Muscle of leg (tissue), 11 donors: ENCODE results near the gene LDLRAD3. TPM values are rescaled to one million over a fixed set of nuclear protein-coding genes. Genes with fewer than 3 reads are reported as not detected.

Source experiments
- DNase-seq: peaks from one replicate; pipeline ENCODE4 v3.0.0; 2013
- H3K27ac ChIP-seq: one replicate; pipeline ENCODE4 v1.5.1; 2013; ENCODE audit warnings: mild to moderate bottlenecking, low read length, control low read depth
- H3K27me3 ChIP-seq: one replicate; pipeline ENCODE4 v1.6.1; 2013; ENCODE audit warnings: low read length; ENCODE audit not compliant: control insufficient read depth, insufficient read depth
- H3K36me3 ChIP-seq: one replicate; pipeline ENCODE4 v1.6.1; 2013; ENCODE audit warnings: low read length; ENCODE audit not compliant: control insufficient read depth, insufficient read depth
- H3K4me1 ChIP-seq: one replicate; pipeline ENCODE4 v1.6.1; 2013; ENCODE audit warnings: low read length; ENCODE audit not compliant: control insufficient read depth, insufficient read depth
- H3K4me3 ChIP-seq: one replicate; pipeline ENCODE4 v1.5.1; 2013; ENCODE audit warnings: low read length, control low read depth
- H3K9me3 ChIP-seq: replicated peaks from 2 replicates; pipeline ENCODE4 v1.6.1; 2013; ENCODE audit warnings: low read depth, low read length; ENCODE audit not compliant: control insufficient read depth
- WGBS: methylation state at CpG from one replicate; pipeline ENCODE4 v1.1.5; 2013; ENCODE audit warnings: missing lambda C conversion rate; ENCODE audit not compliant: insufficient coverage; 5-methylcytosine and 5-hydroxymethylcytosine counted together
- polyA plus RNA-seq, 8 donors: library from polyadenylated mRNA; unstranded; fragments of 120-200 nt; gene quantifications; one replicate each; pipeline versions ENCODE4 v1.2.1 to v1.2.3, GENCODE V29; 2013; ENCODE audit warnings: inconsistent platforms in 1 of 8, low replicate concordance in 1 of 8; ENCODE audit not compliant: insufficient read length in 8 of 8, insufficient read depth in 1 of 8
- total RNA-seq: library from RNA; stranded (reverse); fragments of 120-200 nt; gene quantifications from one replicate; pipeline ENCODE4 v1.2.4, GENCODE V29; 2013

Gene LDLRAD3
- total and polyA plus RNA-seq, 9 donors, result 12.0 to 28.6 (median 20.9) TPM

DNA sequence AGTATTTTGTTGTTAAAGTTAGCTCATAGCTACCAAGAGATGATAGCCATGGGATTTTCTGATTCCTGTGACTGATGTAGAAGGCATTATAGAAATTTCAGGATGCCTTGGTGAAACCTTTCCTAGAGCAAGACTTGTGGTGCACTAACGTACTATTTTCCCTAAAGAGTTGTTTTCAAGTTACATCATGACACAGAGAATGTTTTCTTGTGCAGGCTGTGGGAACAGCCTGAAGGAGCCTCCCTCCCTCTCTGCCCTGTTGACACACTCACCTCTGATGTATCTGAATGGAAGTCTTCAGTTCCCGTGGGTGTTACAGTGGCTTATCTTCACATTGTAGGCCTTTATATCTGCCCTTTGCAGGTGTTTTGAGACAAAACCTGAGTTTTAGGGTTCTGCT is 121.6 kb downstream of the LDLRAD3 start:
- H3K9me3 ChIP-seq, result peaks cover 8% of the 10 kb centered on the region
- H3K36me3 ChIP-seq, result no peaks in the 10 kb centered on the region
- no peaks in the 10 kb centered on the region for H3K4me1 ChIP-seq
- no peaks in the 10 kb centered on the region for H3K27me3 ChIP-seq
- H3K27ac ChIP-seq, result no peak overlapping the region
- no peak for DNase-seq
- H3K4me3 ChIP-seq, result no peak overlapping the region
- no CpG with 5 or more reads among the region's 2 CpGs for whole genome bisulfite sequencing

DNA sequence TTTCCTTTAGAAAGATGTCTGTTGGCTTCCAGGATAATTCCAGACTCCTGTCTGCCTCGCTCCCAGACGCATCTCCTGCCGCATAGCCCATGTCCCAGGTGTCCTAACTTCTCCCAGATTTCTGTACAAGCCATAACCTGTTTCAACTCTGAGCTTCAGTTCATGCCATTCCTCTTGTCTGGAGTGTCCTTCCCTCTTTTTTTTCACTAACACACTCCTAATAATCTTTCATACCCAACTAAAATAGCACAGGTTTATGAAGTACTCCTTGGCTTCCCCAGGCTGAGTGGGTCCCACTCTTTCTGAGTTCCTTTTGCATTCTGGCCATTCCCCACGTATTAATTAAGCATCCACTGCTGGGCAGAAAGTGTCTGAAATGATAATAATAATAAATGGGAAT is 123.0 kb downstream of the LDLRAD3 start:
- no peak for DNase-seq
- Histone ChIP-seq H3K9me3 (peaks cover 8% of the 10 kb centered on the region), H3K27me3 (no peaks in the 10 kb centered on the region), H3K4me3 (no peak overlapping the region), H3K4me1 (peaks cover 2% of the 10 kb centered on the region), H3K36me3 (no peaks in the 10 kb centered on the region), H3K27ac (no peak overlapping the region)
- WGBS, result 75% methylated on average over 3 of the region's 4 CpGs

DNA sequence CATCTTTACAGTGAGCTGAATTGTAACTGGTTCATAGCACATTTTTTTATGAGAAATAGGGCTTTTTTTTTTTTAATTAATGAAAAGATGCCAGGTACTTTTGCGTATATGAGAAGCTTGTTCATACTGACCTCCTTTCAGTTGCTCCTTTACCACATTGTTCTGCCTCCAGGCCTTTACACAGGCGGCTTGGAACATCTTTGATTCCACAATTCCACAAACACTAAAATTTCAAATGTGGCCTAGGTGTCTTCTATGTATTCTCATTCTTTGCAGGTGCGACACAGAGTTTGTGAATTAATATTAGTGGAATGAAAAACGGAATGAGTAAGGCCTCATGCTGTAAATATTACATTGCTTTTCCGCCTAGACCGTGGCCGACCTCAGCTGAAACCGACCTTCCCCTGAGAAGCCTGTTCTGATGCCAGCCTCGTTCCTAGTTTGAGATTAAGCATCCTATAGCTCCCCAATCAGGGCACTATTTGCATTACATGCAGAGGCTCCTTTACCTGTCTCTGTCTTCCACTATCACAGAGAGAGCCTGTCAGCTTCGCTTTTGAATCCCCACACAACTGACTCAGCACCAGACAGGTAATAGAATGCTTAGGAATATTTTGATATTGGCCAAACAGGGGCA is 125.8 kb downstream of the LDLRAD3 start:
- peak; percentile 52 for DNase-seq
- Histone ChIP-seq H3K4me3 (no peak overlapping the region), H3K27me3 (no peaks in the 10 kb centered on the region), H3K9me3 (peaks cover 8% of the 10 kb centered on the region), H3K27ac (no peak overlapping the region), H3K4me1 (peaks cover 28% of the 10 kb centered on the region), H3K36me3 (no peaks in the 10 kb centered on the region)
- 29% methylated on average over 6 of the region's 10 CpGs for WGBS

DNA sequence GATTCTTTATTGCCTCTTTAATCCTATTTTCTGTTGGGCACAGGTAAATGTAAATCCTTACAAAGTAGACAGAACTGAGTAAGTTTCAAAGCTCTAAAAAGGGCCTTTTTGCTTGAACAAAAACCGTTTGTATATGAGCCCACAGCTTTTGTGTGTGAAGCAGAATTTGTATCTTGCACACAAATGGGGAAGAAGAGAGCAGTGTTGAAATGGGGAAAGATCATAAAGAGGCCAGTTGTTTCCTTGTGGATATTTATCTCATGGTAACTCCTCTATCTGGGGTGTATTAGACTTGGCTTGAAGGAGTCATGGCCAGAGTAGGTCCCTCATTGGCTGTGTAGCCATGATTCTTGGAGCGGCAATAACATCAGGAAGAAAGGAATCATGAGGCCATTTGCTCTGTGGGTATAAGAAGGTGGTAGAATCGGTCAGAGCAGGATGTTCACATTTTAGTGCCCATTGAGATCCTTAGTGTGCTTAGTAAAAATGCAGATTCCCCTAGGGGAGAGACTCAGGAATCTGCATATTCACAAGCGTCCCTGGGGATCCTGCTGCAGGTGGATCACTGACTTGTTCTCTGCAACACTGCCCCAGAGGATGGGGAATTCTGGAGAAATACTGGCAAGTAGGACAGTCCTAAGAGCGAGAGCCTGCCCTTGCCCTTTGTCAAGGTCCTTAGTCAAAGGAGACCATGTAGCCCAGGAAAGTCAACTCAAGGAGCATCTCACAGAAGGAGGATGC is 126.5 kb downstream of the LDLRAD3 start:
- no peak for DNase-seq
- H3K27ac ChIP-seq, result no peak overlapping the region
- H3K4me1 ChIP-seq, result peaks cover 34% of the 10 kb centered on the region
- no peaks in the 10 kb centered on the region for H3K27me3 ChIP-seq
- no peaks in the 10 kb centered on the region for H3K36me3 ChIP-seq
- 85% methylated on average over 5 of the region's 5 CpGs for WGBS
- H3K4me3 ChIP-seq, result no peak overlapping the region
- peaks cover 8% of the 10 kb centered on the region for H3K9me3 ChIP-seq

DNA sequence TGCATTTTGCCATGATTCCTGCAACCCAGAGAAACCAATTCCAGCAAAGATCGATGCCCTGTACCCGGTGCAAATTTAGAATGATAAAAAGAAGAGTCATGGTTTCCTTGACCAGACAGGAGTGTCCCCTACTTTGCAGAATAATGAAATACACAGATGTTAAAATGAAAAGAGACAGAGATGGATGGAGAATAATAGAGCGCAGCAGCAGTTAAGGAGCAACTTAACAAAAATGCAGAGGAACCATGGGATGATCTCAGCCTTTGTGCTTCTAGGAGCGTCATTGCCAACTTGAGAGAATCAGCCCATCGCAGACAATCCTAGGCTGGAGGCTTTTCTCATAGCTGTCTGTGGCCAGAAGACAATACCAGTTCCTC is 127.1 kb downstream of the LDLRAD3 start:
- DNase-seq, result no peak

DNA sequence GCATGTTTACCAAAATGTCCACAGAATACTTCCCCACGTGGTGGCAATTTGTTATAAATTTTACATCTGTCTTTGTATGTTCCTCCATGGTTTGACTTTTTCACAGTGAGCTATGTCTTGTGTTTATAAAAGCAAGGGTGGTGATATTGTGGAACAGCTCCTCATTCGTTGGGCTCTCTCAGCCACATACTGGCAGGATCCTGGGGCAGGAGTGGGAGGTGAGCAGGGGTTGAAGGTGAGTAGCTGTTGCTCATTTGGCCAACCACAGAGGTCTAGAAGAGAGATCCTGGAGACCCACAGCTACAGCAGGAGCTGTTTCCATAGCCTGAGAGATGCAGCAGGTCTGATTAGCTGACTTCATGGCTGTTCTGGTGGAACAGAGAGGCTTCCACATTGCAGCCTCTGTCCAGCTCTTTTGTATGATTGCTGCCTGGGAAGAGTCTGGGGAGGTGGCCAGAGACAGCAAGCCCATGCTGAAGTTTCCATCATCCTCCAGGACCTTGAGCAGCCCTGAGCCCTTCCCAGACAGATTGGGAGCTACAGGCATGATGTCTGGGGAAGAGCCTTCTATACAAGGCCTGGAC is 128.1 kb downstream of the LDLRAD3 start:
- WGBS, result 100% methylated on average over 1 of the region's 2 CpGs
- peaks cover 4% of the 10 kb centered on the region for H3K9me3 ChIP-seq

More for the DNA sequence above, 127.1 kb downstream of the LDLRAD3 start:
- H3K4me1 ChIP-seq, result peaks cover 34% of the 10 kb centered on the region
- no peaks in the 10 kb centered on the region for H3K27me3 ChIP-seq
- WGBS, result 89% methylated on average over 3 of the region's 5 CpGs
- no peak overlapping the region for H3K4me3 ChIP-seq
- H3K27ac ChIP-seq, result no peak overlapping the region
- no peaks in the 10 kb centered on the region for H3K36me3 ChIP-seq
- H3K9me3 ChIP-seq, result peaks cover 8% of the 10 kb centered on the region

DNA sequence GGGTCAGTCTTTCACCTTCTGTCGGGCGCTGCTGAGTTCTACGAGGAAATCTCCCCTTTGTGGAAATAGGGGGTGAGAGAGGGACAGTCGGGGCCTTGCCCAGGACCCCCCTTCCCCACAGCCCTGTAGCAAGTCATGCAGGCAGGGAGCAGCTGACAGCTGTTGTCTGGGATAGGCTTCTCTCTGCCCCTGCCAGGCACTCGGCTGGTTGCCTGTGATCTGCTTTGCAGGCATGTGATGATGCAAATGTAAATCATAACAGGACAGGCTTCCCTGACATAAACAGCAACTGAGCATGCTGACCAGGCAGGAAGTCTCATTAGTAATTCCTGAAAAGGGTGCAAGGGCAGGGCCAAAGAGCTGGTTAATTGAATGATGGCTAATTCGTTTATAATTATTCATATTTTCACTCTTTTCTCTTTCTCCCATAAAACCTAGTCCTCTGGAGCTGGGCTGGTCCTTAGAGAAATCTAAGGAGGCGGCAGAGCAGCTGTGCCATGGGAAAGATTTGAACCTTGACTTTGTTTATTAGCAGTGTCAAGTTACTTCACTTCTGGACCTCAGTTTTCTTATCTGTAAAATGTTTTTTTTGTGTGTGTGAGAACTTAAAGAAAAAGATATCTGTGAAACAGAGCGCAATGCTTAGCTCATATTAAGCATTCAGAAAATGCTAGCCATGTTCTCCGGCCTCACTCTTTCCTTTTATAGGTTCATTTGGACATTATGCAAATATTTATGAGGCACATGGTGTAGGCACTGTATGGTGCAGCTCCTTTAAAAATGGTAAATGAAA is 129.7 kb downstream of the LDLRAD3 start:
- no peaks in the 10 kb centered on the region for H3K9me3 ChIP-seq
- no peak overlapping the region for H3K4me3 ChIP-seq
- 20% methylated on average over 1 of the region's 9 CpGs for WGBS
- H3K27ac ChIP-seq, result peak overlapping the region; percentile 81
- peaks cover 3% of the 10 kb centered on the region for H3K36me3 ChIP-seq
- peaks cover 34% of the 10 kb centered on the region for H3K4me1 ChIP-seq
- no peaks in the 10 kb centered on the region for H3K27me3 ChIP-seq
- DNase-seq, result peak; percentile 93

More for the DNA sequence above, 128.1 kb downstream of the LDLRAD3 start:
- Histone ChIP-seq H3K27ac (no peak overlapping the region), H3K36me3 (no peaks in the 10 kb centered on the region), H3K4me3 (no peak overlapping the region), H3K27me3 (no peaks in the 10 kb centered on the region), H3K4me1 (peaks cover 34% of the 10 kb centered on the region)
- DNase-seq, result no peak

DNA sequence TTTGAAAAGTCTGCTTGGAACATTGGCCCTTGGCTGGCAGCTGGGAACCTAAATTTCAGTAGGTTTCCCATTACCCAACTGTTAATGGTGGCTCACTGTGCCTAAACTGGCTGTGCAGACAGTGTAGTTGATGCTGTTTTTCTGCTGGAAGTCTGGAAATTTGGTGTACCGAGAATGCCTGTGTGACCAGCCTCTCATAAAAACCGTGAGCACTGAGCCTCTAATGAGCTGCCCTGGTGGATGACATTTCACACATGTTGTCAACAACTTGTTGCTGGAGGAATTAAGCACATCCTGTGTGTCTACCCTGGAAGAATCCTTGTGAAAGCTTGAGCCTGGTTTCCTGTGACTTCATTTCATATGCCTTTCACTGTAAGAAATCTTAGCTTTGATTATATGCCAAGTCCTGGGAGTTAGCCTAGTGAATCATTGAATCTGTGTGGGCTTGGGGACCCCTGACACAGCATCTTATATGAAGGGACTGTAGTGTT is 131.1 kb downstream of the LDLRAD3 start:
- WGBS, result 25% methylated on average over 2 of the region's 2 CpGs
- Histone ChIP-seq H3K9me3 (no peaks in the 10 kb centered on the region), H3K4me1 (peaks cover 34% of the 10 kb centered on the region), H3K4me3 (no peak overlapping the region), H3K27ac (peak overlapping the region; percentile 81), H3K27me3 (no peaks in the 10 kb centered on the region), H3K36me3 (peaks cover 3% of the 10 kb centered on the region)
- DNase-seq, result peak; percentile 57

DNA sequence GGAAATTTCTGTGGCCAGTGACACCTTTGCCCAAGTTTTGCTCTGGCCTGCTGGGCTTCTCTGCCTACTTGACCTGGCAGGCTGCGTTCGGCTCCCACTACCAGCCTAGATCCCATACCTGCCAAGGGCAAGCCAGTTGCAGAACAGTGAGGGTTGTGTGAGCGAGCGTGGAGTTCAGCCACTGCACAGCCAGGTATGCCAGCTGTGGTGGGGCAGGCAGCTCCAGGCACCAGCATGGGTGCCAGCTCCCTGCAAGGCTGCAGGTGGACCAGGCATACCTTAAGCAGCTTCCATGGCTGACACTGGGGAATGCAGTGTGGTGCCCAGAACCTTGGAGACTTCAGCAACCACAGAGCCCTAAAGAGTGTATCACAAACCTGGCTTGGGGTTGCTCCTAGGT is 133.5 kb downstream of the LDLRAD3 start:
- WGBS, result 97% methylated on average over 4 of the region's 4 CpGs
- no peaks in the 10 kb centered on the region for H3K9me3 ChIP-seq
- DNase-seq, result no peak

More for the DNA sequence above, 133.5 kb downstream of the LDLRAD3 start:
- H3K4me3 ChIP-seq, result no peak overlapping the region
- peaks cover 10% of the 10 kb centered on the region for H3K36me3 ChIP-seq
- H3K4me1 ChIP-seq, result peaks cover 28% of the 10 kb centered on the region
- H3K27me3 ChIP-seq, result no peaks in the 10 kb centered on the region
- H3K27ac ChIP-seq, result no peak overlapping the region
